Measurements from ENCODE around the gene CEP295NL. TPM values are rescaled to one million over a fixed set of nuclear protein-coding genes. Genes with fewer than 3 reads are reported as not detected.

The CEP295NL gene
- total RNA-seq, 1 experiment from 2014 or later: 0.07 TPM

Other genes with a start within 250 kb of the CEP295NL start
- gene CYTH1, start 120.9 kb downstream of the CEP295NL start, total RNA-seq (2014; rRNA removed; shearing (Covaris generic)): 10.3 and 11.3 TPM in 2 replicates
- gene USP36, start 62.4 kb downstream of the CEP295NL start, total RNA-seq (2014; rRNA removed; shearing (Covaris generic)): 24.6 and 32.8 TPM in 2 replicates
- 12.3 and 13.9 TPM in 2 replicates for gene TIMP2, start 22.2 kb upstream of the CEP295NL start, total RNA-seq (2014; rRNA removed; shearing (Covaris generic))
- gene LGALS3BP, start 76.7 kb upstream of the CEP295NL start, total RNA-seq (2014; rRNA removed; shearing (Covaris generic)): 116 and 129 TPM in 2 replicates
- gene CANT1, start 106.6 kb upstream of the CEP295NL start, total RNA-seq (2014; rRNA removed; shearing (Covaris generic)): 27.3 and 29.6 TPM in 2 replicates
- 0.28 and 0.67 TPM in 2 replicates for gene C1QTNF1, start 121.0 kb upstream of the CEP295NL start, total RNA-seq (2014; rRNA removed; shearing (Covaris generic))
- 13.3 and 21.3 TPM in 2 replicates for gene ENGASE, start 171.6 kb upstream of the CEP295NL start, total RNA-seq (2014; rRNA removed; shearing (Covaris generic))

Measured in H7 (cell line).